ENCODE results near the gene GPR108.

GPR108 gene

DNA sequence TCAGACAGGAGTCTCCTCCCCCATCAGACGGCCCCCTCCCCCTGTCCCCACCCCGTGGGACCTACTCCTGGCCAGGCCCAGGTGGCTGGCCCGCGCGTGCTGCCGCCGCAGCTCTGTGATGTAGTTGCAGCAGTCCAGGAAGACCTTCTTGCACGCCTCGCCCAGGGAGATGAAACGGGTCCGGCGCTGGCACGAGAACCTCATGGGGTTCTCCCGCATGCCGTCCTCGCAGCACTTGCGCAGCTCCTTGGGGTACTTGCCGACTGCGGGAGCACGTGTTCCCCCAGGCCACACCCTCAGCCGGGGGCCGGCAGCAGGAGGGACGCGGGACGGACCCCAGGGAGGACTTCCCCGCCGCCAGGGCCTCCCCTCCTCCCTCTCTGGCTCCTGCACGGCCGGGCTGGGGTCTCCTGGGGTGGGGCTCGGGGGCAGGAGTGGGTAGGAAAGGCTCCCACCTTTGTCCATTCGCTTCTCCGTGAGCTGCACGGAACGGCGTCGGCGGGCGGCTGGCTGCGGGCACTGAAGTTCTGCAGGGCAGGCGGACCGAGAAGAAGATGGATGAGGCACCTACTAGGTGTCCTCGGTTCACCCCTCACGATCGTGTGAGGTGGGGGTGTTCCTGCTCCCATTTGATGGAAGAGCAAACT lies 30.2 kb downstream of the GPR108 start:
- no peak for DNase-seq (ENCODE audit: low spot score)

DNA sequence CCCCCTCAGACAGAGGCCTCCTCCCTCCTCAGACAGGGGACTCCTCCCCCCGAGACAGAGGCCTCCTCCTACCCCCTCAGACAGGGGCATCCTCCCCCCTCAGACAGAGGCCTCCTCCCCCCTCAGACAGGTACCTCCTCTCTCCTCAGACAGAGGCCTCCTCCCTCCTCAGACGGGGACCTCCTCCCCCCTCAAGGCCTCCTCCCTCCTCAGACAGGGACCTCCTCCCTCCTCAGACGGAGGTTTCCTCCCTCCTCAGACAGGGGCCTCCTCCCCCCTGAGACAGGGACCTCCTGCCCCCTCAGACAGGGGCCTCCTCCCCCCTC lies 30.8 kb downstream of the GPR108 start:
- DNase-seq (ENCODE audit: low spot score), result no peak

DNA sequence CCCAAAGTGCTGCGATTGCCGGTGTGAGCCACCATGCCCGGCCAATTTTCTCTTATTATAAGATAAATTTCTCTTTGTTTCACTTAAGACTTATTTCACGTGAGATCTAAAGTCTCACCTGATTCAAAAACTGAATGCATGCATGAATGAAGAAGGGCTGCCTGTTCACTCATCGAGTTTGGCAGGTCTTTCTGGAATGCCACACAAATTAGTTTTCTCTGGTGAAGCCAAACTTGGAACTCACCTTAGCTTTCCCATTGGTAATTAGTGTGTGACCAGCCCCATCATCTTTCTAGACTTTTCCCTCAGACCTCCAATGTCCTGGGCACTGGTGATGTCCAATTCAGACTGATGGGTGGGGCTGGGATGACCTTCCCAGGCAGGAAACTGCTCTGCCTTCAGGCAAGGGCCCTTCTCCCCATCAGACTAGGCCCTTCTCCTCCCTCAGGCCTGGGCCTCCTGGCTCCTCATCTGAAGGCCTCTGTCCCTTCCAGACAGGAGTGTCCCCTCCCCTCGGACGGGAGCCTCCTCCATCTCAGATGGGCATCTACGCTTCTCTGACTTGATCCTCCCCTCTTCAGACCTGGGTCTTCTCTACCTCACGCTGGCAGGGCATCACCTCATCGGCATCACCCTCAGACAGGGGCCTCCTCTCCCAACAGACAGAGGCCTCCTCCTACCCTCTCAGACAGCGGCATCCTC lies 31.3 kb downstream of the GPR108 start:
- DNase-seq (ENCODE audit: low spot score), result no peak

DNA sequence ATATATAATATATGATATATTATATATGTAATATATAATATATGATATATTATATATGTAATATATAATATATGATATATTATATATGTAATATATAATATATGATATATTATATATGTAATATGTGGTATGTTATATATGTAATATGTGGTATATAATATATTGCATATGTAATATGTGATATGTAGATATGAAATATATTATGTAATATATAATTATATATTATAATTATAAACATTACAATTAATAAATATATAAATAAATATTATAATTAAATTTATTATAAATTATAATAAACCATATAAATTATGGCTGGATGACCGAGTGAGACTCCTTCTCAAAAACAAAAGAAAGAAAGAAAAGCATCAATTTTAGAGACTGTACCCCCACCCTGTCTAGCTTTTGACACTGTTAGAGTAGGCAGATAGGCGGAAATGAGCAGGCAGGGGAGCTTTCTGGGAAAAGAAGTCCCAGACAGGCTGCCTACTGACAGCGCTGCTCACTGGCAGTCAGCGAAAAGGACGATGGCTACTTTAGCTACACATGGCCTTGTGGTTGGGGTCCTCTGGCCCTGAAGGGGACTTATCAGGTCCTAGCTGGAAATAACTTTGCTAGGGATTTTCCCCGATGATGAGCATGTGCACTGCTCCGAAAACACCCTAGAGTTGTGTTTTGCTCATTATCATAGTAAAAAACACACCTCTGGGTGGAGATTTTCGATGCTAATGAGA lies 36.6 kb downstream of the GPR108 start:
- no peak for DNase-seq (ENCODE audit: low spot score)

DNA sequence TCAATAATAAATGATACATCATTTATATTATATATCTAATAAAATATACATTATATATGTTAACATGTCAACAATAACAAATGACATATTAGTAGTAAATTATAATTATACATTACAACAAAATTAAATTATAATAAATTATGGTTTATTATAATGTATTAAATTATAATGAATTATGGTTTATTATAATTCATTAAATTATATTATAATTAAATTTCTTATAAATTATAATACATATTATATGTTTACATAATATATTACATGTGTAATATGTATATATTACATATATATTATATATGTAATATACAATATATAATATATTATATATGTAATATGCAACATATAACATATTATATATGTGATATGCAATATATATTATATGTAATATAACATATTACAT lies 37.4 kb downstream of the GPR108 start:
- no peak for DNase-seq (ENCODE audit: low spot score)

DNA sequence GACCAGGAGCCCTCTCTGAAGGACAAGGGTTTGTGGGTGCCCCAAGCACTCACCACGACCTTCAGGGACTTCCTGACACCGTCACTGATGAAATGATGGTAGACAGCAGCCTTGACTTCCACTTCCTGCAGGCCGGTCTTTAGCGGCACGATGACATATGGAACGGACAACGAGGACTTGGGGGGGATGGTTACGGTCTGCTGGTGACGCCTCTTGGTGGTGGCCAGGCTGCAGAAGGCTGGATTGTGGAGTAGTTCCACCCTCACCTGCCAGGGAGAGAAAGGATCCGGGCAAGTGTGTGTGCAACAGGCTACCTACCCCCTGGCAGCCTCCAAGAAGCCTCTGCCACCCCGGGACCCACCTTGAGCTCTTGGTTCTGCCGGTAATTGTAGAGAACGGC lies 40.1 kb downstream of the GPR108 start:
- DNase-seq (ENCODE audit: low spot score), result no peak

DNA sequence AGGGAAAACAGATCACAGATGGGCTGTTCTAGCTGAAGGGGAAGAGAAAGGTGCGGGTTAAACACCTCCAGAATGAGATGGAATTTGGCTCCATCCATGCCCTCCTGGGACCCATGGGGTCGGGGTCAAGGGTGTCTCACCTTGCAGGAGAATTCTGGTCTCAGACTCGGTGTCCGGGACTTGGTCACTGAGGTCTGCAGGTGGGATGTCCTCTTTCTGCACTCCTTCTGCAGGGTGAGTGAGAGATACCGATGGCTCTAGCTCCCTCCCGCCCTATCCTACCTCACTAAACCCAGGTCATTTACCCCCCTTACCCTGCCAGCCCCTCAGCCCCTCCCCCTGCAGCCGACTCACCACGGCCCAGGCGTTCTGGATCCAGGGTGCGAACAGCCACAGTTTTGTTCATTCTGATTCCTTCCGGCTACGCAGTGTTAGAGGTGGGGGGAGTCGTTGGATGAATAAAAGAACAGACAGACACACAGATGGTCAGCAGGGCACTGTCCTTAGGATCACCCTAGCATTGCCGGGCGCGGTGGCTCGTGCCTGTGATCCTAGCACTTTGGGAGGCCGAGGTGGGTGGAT lies 41.0 kb downstream of the GPR108 start:
- no peak for DNase-seq (ENCODE audit: low spot score)

DNA sequence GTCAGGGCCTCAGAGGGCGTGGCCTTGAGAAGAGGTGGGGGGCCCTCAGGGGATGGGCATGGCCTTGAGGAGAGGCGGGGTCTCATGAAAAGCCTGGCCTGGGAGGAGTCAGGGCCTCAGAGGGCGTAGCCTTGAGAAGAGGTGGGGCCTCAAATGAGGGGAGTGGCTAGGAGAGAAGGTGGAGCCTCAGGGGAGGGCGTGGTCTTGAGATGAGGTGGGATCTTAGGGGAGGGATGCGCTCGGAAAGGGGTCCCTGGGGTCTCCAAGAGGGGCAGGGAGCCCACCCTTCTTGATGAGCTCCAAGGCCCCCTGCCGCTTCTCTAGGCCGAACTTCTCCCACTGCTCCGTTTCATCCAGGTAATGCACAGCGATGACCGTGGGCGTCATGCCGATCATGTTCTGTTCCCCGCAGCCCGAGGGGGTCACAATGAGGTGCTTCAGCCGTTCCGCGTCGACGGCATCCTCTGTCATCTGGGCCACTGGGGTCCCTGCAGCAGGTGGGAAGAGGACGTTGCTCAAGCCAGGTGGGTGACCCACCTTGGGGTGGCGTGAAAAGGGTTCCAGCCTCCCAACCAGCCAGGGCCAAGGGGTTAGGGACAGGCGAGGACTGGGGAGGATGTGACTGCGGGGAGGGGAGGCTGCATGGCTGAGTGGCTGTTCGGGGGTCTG lies 43.1 kb downstream of the GPR108 start:
- DNase-seq (ENCODE audit: low spot score), result no peak

DNA sequence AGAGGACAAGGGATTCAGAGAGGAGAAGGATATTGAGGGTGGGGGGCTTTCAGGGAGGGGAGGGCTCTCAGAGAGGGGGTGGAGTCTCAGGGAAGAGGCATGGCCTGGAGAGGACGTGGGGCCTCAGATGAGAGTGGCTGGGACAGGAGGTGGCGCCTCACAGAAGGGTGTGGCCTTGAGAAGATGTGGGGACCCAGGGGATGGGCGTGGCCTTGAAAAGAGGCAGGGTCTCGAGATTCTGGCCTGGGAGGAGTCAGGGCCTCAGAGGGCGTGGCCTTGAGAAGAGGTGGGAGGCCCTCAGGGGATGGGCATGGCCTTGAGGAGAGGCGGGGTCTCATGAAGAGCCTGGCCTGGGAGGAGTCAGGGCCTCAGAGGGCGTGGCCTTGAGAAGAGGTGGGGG lies 43.7 kb downstream of the GPR108 start:
- no peak for DNase-seq (ENCODE audit: low spot score)

DNA sequence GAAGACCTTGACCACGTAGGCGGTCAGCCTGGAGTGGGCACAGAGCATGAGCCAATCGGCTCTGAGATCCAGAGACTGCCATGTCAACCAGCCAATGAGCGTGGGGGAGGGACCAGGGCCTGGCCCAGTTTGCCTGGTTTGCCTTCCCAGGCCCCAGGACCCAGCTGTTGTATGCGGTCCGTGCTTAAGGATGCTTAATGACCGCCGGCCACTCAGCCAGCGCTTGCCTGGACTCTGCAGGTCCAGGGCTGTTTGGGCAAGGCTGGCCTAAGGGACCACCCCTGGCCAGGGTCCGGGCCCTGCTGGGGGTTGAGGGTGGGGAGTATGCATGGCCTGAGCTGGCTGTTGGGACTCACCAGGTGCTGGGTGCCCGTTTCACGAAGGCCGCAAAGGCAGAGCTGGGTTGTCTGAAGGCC lies 44.3 kb downstream of the GPR108 start:
- no peak for DNase-seq (ENCODE audit: low spot score)

DNA sequence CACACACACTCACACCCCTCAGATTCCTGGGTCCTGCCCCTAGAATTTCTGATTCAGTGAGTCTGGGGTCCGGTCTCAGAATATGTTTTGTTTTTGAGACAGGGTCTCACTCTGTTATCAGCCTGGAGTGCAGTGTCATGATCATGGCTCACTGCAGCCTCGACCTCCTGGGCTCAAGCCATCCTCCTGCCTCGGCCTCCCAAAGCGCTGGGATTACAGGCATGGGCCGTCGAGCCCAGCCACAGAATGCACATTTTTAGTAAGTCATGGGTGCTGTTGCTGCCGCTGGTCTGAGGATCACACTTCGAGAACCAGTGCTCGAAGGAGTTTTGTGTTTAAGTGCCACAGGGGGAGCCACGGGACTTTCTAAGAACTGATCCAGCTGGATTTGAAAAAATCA lies 45.4 kb downstream of the GPR108 start:
- no peak for DNase-seq (ENCODE audit: low spot score)

DNA sequence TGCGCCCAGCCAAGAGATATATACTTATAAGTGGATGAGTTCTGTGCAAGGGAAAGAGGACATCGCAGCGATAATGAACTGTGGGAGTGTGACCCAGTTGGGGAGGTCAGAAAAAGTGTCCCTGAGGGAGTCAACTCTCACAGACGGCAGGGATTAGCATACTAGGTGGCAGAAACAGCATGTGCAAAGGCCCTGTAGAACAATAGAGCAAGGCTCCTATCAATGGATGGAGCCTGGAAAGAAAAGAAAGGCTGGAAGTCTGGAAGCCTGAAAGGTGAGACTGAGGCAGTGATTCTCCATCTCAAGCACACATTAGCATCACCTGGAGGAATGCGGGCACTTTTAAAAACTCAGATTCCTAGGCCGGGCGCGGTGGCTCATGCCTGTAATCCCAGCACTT lies 46.0 kb downstream of the GPR108 start:
- no peak for DNase-seq (ENCODE audit: low spot score)

DNA sequence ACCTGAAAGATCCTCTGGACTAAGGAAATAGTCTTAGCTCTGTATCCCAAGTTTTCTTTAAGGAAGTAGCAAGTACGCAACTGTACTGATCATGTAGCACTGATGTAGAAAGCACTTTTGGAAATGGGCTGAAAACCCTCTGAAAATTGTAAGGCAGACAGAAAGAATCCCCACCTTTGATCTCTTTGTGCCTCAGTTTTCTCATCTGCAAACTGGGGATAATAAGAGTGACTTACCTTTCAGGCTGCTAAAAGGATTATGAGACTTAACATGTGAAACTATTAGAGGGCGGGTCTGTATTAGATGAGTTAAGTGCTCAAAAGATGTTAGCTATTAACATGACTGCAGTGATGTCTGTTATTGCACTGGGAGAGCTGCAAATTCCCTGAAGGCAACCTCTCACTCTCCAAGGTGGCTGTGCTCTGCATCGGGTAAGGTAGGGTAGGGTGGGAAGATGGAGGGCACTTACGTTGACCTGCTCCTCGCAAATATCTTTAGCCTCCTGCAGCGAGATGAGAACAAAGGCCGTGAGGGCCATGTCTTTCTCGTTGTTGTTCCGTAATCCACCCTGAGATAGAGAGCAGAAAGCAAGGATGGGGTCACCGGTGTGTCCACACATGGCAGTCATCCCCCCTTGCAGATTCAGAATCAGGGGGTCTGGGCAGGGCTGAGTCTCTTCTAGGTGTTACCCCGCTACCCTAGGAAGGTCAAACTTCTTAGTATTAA lies 47.1 kb downstream of the GPR108 start:
- DNase-seq (ENCODE audit: low spot score), result no peak

DNA sequence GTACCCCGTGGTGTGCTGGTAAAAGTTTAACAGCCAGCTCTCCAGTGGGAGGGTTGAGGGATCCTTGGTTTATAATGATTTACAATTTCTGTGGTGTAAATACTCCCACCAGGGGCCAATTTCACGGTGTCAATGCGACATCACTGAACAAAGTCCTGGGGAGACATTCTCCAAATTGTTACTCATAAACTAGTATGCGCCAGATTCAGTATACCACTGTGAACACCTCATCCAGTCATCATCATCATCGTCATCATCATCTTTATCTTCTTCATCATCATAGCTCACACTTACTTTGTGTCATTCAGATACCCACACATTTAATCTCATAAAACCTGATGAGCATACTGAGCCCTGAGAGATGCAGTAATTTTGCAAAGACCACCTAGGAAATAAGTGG lies 50.3 kb downstream of the GPR108 start:
- DNase-seq (ENCODE audit: low spot score), result no peak

DNA sequence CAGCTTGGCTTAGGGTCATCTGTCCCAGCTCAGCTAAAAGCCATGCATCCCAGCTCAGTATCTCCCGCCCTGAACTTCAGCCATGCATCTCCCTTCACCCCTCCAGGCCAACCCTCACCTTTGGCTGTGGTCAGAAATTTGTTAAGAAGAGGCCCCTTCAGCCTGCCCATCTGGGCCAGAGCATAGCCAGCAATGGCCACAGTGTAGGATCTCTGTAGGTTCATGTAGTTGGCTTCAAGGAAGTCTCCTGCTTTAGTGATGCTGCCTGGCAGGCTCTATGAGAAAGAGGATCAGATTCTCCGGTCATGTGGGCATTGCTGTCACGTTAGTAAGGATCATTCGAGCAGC lies 50.8 kb downstream of the GPR108 start:
- no peak for DNase-seq (ENCODE audit: low spot score)

DNA sequence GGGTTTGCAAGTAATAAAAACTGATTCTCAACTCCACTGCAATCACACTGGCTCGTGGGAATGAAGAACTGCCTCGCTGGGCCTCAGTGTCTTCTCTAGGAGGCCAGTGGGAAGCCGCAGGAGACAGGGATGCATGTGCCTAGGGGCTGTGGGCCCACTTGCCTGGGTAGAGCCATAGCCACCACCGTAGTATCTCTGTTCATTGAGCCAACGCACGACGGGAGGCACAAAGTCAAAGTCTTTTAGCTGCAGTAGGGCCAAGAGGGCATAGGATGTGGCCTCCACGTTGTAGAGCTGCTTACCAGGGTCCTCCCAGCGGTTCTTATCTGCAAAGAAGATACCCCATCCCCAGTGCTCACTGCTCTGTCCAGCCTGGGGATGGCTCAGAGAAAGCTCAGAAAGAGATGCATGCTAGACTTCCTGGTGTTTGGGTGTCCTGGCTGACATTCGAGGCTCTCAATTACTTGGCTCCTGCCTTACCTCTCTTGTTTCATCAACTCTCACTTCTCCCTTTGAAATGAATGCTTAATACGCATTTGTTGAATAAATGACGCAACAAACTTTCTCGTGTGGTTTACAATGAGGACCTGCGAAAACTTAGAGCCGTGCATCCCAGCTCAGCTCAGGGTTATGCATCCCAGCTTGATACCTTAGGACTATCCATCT lies 51.3 kb downstream of the GPR108 start:
- no peak for DNase-seq (ENCODE audit: low spot score)

DNA sequence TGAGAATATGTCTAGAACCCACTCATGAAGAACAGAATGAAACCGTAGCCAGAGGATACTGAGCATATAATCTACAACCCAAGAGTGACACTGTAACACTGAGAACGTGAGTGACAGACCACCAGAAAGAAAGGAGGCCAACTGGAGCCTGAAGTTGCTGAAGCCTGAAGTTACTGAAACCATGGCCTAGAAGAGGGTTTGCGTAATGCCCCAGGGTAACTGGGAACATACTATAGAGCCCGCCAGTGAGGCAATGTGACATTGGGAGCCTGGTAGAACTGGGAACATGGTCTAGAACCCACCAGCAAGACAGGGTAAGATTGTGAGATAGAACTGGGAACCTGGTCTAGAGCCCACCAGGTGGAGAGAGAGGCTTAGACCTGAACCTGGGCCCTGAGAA lies 51.9 kb downstream of the GPR108 start:
- DNase-seq (ENCODE audit: low spot score), result no peak

DNA sequence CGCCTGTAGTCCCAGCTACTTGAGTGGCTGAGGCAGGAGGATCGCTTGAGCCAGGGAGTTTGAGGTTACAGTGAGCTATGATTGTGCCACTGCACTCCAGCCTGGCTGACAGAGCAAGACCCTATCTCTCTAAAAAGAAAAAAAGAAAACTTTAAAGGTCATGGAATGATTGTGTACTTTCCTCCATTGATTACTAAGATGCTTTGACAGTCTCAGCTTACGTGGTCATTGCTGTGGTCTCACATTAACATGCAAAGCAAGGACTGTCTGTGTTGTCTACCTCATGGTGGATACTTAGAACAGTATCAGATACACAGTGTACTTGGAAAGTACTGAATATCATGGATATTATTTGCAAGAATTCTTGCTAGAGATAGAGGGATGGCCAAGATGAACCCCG lies 53.4 kb downstream of the GPR108 start:
- no peak for DNase-seq (ENCODE audit: low spot score)

DNA sequence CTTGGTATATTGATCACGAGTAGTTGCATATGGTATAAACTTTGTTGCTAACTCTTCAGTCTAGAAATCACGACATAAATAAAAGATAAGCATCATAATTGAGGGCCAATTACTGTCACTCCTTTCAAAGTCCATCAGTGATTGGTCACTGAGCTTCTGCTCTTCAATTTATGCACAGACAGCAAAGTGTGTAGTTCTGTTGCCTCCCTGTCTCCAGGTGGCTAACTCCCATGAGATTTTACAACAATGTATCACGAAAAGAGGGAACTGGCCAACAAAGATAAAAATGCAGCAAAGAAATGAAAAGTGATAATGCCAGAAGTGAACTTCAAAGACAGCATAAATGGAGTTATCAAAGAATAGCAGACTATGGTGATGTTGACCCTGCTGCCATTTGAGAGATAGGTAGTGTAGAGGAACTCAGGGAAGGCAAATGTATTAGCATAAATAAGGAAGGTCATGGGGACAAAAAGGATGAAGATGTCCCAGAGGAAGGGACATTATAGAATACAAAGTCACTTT lies 54.7 kb downstream of the GPR108 start:
- DNase-seq (ENCODE audit: low spot score), result no peak

DNA sequence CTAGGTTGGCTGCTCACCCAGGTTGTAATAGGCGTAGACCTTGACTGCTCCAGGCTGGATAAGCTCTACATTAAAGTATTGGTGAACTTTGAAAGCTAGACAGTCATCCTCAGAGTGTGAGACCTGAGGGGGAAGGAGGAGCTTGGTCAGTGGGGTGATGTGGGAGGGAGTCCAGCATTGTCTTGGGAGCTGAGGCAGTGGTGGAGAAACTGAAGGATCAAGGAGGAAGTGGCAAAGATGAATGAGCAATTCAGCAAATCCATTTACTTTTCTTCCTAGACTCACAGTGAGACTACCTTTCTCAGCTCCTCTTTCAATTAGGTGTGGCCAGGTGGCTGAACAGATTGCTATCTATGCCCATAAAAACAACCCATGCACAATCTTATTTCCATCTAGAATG lies 57.2 kb downstream of the GPR108 start:
- no peak for DNase-seq (ENCODE audit: low spot score)

Data from GM03348 (cell line).